ENCODE measurements around the gene S100A5.

Gene S100A5

DNA sequence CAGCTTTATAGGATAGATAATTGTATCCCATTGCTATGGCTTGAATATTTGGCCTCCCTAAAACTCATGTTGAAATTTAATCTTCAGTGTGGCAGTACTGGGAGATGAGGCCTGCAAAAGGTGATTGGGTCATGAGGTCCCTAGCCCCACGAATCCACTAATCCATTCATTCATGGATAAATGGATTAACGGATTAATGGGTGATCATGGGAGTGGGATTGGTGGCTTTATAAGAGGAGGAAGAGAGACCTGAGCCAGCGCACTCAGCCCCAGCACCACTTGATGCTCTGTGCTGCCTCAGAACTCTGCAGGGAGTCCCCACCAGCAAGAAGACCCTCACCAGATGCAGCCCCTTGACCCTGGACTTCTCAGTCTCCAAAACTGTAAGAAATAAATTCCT is 37.0 kb downstream of the S100A5 start:
- no peak for DNase-seq

DNA sequence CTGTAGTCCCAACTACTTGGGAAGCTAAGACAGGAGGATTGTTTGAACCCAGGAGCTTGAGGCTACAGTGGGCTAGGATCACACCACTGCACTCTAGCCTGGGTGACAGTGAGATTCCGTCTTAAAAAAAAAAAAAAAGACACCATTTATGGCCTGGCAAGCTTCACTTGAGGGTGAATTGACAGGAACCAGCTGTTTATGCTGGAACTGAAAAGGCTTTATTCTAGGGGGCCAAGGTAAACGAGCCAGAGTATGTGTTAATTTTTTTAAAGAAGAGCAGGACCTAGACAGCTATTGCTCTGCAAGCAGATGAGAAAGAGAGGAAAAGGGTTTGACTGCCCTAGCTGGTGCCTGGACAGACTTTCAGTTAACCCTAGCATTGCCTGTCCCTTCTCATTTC is 42.0 kb downstream of the S100A5 start:
- DNase-seq: no peak

DNA sequence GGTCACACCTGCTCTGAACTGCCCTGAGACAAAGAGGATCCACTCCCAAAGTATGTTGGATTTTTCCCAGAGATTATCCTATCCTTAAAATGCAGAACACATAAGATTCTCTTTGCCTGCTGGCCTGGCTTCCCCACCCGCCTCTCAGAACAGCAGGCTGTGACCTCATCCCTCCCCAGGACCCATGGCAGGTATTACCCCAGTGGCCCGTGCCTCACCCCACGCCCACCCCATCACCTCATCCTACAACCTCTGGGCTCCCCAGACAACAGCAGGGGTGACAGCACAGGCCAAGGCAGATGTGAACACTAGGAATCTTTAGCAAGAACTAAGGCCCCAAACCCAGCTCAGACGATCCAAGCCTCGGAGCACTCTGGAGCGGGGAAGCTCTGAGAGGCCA is 45.2 kb downstream of the S100A5 start:
- no peak for DNase-seq

DNA sequence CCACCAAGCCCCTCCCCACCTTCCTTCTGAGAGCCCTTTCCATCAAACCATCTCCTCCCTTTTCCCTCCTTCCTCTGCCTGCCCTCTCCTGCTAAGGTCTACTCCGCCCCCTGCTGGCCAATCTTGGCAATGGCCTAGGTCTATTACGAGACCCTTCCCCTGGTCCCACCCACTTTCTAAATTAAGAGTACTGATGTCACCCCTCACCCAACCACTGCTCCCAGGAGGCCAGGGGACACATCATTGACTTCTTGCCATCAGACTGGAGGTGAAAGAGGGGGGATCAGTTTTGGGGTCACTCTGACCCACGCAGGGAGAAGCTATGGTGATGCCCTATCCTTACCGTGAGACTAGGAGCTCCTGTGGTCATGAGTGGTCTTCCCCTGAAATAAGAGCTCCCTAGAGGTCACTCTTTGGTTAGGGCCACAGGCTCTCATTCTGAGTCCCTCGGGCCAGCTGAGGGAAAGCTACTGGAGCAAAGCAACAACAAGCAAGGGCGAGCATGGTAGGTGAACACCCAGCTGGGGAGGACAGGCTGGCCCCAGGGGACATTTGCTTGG is 45.7 kb downstream of the S100A5 start:
- peak; percentile 82 for DNase-seq

DNA sequence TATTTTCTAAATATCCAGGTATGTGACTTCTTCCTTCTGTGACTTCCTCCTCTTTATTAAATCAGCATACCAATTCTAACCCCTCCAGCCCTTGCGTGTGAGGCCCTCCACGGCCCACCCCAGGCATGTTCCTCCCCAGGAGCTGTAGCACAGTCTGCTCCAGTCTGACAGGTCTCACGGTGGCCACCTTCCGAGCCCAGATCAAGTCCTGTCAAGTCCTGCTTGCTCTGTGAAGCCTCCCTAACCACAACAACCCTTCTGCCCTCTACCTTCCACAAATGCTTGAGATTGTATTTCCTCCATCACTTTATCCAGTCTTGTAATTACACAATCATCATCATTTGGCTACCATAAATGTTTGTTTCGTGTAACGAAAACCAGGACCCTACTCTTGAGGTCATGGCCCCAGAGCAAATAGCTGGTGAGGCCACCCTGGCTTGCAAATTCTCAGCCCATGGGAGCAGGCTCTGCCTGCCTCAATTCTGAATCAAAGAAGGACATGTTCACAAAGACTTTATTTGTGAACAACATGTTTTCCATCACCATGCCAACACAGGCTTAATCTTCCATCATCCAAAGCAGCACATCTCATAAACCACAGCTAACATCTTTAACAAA is 47.3 kb downstream of the S100A5 start:
- DNase-seq: no peak

DNA sequence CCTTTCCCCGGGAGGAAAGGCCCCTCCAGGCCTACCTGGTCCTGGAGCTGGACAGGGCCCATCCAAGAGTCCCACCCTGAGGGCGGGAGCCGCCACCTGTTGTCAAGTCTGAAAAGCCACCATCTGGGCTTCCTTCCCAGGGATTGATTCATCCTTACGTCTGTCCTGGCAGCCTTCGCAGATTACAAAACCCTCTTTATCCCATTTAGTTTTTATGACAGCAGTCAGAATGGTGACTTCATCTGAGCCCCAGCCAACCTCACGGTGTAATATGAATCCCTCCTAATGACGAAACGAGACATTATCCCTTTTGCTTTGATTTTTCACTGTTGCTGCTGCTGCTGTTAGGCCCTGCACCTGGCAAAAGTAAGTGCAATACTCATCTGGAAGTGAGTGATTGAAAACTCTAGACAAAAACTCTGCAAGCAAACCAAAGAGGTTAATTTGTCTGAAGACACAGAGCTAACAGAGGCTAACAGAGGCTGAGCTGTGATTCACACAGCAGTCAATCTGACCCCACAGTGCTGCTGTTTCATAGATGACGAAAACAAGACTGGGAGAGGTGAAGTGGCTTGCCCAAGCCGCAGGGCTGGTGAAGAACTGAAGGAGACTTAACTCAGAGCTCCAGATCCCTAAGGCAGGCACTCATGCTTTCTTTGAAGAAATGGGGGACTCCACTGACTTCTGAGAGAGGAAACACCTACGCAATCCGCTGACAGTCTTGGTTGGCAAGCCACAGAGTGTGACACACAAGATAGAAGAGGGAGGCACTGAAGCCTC is 50.3 kb downstream of the S100A5 start:
- DNase-seq: no peak

DNA sequence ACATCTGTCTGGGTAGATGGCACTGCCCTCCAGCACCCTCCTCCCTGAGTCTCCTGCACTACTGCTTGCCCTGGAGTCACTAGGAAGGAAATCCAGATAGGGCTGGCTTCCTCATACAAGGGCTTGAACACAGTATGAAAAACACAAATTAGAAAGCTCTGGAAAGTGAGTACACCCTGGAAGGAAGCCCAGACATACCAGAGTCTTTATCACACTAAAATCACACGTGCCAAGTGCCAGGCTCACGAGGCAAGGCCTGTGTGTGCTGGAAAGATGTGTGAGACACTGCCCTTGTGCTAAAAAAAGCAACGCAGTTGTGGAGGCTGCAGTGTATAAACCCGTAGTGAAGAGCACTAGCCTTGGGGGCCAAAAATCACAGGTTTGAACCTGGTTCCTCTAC is 52.0 kb downstream of the S100A5 start:
- no peak for DNase-seq

DNA sequence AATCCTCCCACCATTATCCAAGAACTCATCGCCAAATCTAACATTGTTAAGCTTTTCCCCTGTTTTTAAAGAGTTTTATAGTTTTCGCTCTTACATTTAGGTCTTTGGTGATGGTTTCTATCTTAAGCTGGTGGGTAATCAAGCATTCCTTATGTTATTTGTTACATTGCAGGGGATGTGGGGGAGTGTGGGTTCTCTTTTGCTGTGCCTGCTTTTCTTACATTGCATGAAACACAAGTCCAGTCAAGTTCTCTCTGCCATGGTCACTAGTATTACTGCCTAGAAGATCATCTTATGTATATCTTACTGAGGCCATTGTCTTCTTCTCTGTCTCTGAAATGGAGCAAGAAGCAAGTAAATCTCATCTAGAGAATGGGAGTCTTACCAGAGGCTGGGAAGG is 53.0 kb downstream of the S100A5 start:
- no peak for DNase-seq

Data from stimulated activated CD4-positive, alpha-beta T cell treated with anti-CD3 and anti-CD28 coated beads, Interleukin-12 subunit alpha, Interleukin-12 subunit beta, amount 100 ng/mL, for 4 hours (primary cell).